HG03342 (cell line): Measurements from ENCODE around the gene PRSS22.

Experiments
- ATAC-seq: cut with Tn5 transposase; IDR thresholded peaks from one replicate; pipeline ENCODE4 v1.9.1; 2021; ENCODE audit warnings: mild to moderate bottlenecking, moderate library complexity; ENCODE audit not compliant: unreplicated experiment

The PRSS22 gene

GRCh38 chr16:2852731-2853507 is 5.1 kb downstream of the PRSS22 start:
- ATAC-seq, result no peak

DNA sequence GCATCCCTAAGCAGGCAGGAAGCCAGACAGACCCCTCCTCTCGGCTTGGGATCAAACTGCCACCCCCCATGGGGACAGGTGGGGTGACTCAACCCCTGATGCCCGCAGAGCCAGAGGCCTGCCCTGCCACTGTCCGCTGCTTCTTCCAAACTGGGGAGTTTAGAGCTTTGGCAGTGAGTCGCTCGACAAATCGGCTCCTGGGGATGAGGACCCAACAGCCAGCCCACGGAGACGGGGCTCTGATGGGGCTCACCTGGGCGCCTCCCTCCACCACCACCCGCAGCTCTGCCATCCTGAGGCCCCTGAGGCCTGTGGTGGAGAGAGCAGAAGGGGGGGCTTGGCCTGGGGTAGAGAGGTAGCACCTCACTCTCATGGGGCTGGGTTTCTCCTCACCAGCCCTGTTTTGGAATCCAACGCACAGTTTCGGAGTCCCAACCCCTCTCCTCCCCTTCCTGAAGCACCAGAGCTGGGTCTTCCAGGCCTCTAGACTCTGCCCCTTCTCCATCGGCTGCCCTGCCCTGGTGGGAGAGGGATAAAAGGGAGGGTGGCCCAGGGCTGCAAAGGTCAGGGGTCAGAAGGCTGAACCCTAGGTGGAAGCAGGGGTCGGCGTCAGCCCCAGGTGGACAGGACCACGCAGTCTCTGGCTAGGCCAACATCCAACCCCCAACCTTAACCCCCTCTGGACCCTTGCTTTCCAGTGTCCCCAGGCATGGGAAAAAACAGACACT is 5.8 kb downstream of the PRSS22 start:
- no peak for ATAC-seq

GRCh38 chr16:2848933-2849725 is 8.8 kb downstream of the PRSS22 start:
- no peak for ATAC-seq

DNA sequence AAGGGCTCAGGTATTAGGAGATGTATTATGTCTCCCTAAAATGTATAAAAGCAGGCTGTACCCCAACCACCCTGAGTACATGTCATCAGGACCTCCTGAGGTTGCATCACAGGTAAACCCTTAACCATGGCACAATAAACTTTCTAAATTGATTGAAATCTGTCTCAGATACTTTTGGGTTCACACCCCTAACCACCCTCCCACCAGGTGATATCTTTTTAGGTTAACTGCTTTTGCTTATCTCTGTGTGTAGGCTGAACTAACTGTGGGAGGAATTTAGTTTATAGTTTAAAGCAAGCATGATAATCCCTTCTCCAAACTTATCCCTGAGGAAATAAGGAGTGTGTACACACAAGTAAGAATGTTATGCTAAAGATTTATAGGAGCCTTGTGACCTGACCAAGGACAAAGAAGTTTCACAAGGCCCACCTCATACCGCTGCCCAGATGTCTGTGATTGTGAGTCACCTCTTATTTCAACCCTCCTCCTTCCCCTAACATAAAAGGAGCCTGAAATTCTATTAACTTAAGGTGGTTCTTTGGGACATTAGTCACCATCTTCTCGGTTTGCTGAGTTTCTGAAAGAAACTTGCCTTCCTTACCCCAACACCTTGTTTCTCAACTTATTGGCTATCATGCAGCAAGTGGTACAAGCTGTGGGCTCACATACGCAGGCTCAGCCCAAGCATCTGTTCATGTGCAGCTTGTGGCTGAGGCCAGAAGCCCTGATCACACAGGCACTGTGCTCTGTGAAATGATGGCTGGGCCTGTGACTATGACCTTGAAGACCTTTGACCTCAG is 11.3 kb downstream of the PRSS22 start:
- ATAC-seq, result no peak

- ATAC-seq, result no peak
Measured at GRCh38 chr16:2845116-2845515, 12.9 kb downstream of the PRSS22 start.

- no peak for ATAC-seq
Measured at GRCh38 chr16:2843526-2843925, 14.4 kb downstream of the PRSS22 start.

DNA sequence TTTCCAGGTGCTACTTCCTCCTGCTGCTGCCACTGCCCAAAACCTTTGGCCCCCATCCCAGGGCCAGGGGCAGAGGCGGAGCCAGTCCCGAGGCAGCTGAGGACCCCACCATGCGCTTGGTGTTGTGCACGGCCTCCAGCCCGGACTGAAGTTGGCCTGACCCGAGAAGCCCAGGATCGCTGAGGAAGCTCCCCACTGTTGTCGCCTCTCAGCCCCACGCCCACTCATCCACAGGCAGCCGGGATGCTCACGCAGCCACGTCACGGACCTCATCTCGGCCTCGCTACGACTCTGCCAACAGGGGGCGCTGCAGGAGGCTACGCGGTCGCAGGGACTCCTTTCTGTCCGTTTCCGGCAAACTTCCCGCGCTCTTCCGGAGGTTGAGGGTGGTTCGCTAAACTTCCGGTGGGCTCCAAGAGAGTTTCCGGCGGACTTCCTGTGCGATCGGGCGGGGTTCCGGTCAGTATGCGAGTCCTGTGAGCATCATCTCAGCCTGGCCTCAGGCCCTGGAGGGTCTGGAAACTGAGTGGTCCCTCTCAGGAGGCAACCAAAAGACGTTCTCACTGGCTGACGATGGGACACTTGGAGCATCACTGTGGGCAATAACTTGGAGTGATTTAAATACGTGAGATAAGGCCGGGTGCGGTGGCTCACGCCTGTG is 15.5 kb downstream of the PRSS22 start:
- no peak for ATAC-seq

- no peak for ATAC-seq
Measured at GRCh38 chr16:2841606-2842339, 16.2 kb downstream of the PRSS22 start.

DNA sequence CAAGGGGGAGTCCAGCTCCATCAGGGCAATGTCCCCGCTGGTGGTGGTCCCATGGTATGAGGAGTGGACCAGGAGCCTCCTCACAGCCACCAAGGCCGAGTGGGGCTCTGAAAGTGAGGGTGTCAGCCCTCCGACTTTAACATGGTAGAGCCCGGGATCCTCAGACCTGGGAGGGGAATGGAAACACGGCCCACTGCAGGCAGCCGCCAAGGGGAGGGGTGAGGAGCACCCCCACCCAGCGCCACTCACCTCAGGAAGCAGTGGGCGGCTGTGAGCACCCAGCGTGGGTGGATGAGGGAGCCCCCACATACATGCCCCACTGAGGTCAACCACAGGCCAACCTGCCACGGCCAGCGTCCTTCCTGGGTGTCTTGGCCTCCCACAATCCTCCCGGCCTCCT is 17.1 kb downstream of the PRSS22 start:
- ATAC-seq, result no peak

DNA sequence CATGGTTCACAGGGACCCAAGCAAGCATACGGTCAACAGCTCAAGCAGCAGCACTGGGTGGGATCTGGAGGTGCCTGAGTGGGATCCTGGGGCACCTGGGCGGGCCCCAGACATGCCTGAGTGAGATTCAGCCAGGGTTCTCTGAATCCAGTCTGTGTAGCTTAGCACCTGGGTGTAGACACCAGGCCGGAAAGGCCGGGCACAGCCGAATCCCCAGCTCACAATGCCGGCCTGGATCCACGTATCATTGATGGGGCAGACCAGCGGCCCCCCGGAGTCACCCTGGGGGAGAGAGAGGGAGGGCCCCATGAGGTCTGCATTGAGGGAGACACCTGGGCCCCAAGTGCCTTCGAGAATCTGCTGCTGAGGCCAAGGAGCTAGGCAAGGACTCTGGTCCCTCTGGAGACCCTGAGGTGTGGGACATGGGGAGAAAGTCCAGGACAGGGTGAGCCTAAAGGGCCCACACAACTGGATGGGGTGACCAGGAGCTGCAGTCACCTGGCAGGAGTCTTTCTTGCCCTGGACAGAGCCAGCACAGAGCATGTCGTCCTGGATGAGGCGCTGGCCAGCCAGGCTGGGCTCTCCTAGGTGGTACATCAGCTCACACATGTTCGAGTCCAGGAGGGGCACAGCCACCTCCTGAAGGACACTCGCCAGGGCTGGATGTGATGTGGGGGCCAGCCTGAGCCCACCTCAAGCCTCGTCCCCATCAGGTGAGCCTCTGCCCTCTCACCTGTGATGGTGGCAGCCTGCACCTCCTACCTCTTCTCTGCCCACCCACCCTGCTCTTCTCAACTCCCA is 18.1 kb downstream of the PRSS22 start:
- no peak for ATAC-seq

DNA sequence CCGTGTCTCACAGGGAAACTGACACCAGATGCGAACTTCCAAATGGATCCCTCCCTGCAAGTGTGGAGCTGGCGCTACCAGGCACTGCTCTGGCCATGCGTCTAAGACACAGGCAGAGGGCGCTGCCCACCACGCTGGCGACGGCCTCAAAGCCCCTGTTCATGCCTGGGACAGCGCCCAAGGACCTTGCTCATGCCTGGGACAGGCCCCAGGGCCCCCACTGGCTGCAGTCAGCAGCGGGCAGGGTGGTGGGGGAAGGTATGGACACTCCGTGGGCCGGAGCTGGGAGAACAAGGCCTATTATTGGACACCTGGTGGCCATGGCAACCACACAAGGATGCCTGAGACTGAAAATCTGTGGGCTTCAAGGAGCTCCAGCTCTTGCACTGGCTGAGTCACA is 19.0 kb downstream of the PRSS22 start:
- no peak for ATAC-seq

DNA sequence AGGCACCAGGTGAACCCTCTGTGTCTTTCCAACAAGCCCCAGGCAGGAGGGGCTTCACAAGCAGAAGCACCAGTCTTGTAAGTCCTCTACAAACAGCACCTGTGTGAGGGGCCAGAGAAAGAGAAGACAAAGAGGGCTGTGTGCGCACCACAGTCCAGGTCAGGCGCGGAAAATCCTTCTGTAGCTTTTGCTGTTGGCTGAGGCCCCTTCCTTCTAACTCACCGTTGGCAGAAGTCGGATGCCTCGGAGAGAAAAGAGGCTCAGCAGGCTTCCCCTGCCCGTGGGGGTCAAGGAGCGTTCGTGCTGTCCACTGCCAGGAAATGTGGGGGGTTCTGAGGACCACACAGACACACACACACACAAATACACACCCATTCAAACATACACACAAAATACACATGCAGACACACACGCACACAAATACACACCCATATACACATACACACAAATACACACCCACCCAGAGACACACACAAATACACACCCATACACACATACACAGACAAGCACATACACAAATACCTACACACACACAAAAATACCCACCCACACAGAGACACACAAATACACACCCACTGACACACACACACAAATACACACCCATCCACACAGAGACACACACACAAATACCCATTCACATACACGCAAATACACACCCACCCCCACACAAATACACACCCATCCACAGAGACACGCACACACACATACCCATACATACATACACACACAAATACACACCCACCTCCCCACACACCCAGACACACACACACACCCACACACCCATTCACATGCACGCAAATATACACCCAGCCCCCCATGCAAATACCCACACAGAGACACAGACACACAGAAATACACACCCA is 21.1 kb downstream of the PRSS22 start:
- no peak for ATAC-seq

- no peak for ATAC-seq
Measured at GRCh38 chr16:2835638-2836493, 22.1 kb downstream of the PRSS22 start.

DNA sequence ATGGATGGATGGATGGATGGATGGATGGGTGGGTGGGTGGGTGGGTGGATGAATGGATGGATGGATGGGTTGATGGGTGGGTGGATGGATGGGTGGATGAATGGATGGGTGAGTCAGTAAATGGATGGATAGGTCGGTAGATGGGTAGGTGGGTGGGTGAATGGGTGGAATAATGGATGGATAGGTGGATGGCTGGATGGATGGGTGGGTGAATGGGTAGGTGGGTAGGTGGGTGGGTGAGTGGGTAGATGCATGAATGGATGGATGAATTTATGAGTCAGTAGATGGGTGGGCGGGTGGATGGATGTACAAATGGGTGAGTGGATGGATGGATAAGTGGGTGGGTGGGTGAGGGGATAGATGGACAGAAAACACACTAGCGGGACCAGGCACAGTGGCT is 23.0 kb downstream of the PRSS22 start:
- ATAC-seq, result no peak

GRCh38 chr16:2833776-2834175 is 24.2 kb downstream of the PRSS22 start:
- no peak for ATAC-seq

DNA sequence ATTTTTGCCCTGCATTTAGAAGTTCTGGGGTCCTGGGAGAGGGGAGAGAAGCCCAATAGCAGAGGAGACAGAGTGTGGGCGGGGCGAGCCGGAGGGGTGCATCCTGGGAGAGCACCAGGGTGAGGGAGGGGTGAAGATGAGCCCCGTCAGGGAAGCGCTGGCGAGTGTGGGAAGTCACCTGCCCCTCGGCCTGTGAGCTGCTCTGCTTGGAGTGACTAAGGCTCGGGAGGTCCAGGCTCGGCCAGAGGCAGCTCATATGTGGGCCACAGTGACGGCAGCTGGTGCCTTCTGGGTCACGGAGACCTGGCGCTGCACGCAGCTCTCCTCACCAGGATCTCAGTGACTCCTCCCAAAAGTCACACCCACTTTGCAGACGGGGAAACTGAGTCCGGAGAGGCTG is 26.8 kb downstream of the PRSS22 start:
- ATAC-seq, result no peak

DNA sequence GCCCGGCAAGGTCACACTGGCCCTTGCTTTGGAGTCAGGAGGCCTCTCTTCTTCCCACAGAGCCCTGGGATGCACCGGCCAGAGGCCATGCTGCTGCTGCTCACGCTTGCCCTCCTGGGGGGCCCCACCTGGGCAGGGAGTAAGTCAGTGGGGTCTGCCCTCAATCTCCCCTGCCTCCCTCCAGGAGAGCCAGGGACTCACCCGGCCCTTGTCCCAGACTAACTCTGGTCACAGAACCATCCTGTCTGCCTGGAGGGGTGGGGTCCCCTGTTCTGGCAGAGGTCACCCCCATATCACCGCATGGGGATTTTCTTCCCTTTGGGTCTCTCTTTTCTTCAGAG is 27.6 kb downstream of the PRSS22 start:
- ATAC-seq, result no peak
